Mesothelial cell of epicardium (in vitro differentiated cells): ENCODE data around the gene PSMD3. TPM values are rescaled to one million over a fixed set of nuclear protein-coding genes. Genes with fewer than 3 reads are reported as not detected.
"Not testable (repeated sequence)": the region's sequence is repeated elsewhere in the genome, so short reads cannot be mapped to it uniquely, and the experiment has no call there.

Experiments
- DNase-seq, 2 experiments: peaks; one replicate each; pipeline ENCODE4 v3.0.0; 2021; ENCODE audit warnings: low spot score in 2 of 2; ENCODE audit not compliant: unreplicated experiment in 2 of 2
- H3K27ac Mint-ChIP-seq: 2 replicates; pipeline ENCODE4 v1.8.0; 2021; ENCODE audit warnings: mixed read lengths
- H3K27me3 Mint-ChIP-seq: 2 replicates; pipeline ENCODE4 v1.8.0; 2021; ENCODE audit warnings: low read depth, mixed read lengths
- H3K36me3 Mint-ChIP-seq: 2 replicates; pipeline ENCODE4 v1.8.0; 2021; ENCODE audit warnings: mixed read lengths
- H3K4me1 Mint-ChIP-seq: 2 replicates; pipeline ENCODE4 v1.8.0; 2021; ENCODE audit warnings: mixed read lengths
- H3K4me3 Mint-ChIP-seq: 2 replicates; pipeline ENCODE4 v1.8.0; 2021; ENCODE audit warnings: mild to moderate bottlenecking, moderate library complexity, mixed read lengths
- H3K9me3 Mint-ChIP-seq: 2 replicates; pipeline ENCODE4 v1.8.0; 2021; ENCODE audit warnings: mixed read lengths
- total RNA-seq: library from RNA; stranded (reverse); gene quantifications from 3 replicates; pipeline ENCODE4 v1.2.1, GENCODE V29; 2021
- TF ChIP-seq, protein P1 (sequence below): fragments of 200-600 bp; sonication (generic); IDR thresholded peaks from one replicate; pipeline ENCODE4 v1.5.0; 2021; ENCODE audit warnings: antibody characterized with exemption; ENCODE audit not compliant: unreplicated experiment

The PSMD3 gene
- total RNA-seq, 1 donor from 2014 or later: 110 TPM

DNA sequence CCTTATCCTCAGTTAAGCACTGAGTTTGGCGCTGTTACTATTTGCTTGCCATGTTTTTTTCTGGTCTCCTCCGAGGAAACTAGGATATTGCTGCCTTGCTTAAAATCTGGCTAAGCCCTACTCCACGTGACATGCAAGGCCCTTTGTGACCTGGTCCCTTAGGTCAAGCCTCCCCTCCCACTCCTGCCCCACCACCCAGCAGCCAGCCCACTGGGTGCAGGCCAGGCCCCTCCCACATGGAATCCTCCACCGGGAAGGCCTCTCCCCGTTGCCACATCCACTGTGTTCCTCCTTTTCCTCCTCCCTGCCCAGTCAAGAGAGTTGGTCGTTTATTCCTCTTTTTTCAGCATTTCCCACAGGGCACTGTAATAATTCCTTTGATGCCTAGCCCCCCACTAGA lies 16.2 kb downstream of the PSMD3 start:
- Mint-ChIP-seq H3K9me3 (no peaks in the 10 kb centered on the region), H3K27ac (no peak overlapping the region)

DNA sequence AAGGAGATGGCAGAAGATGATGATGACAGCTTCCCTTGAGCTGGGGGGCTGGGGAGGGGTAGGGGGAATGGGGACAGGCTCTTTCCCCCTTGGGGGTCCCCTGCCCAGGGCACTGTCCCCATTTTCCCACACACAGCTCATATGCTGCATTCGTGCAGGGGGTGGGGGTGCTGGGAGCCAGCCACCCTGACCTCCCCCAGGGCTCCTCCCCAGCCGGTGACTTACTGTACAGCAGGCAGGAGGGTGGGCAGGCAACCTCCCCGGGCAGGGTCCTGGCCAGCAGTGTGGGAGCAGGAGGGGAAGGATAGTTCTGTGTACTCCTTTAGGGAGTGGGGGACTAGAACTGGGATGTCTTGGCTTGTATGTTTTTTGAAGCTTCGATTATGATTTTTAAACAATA lies 16.9 kb downstream of the PSMD3 start:
- TF ChIP-seq, protein P1, sequence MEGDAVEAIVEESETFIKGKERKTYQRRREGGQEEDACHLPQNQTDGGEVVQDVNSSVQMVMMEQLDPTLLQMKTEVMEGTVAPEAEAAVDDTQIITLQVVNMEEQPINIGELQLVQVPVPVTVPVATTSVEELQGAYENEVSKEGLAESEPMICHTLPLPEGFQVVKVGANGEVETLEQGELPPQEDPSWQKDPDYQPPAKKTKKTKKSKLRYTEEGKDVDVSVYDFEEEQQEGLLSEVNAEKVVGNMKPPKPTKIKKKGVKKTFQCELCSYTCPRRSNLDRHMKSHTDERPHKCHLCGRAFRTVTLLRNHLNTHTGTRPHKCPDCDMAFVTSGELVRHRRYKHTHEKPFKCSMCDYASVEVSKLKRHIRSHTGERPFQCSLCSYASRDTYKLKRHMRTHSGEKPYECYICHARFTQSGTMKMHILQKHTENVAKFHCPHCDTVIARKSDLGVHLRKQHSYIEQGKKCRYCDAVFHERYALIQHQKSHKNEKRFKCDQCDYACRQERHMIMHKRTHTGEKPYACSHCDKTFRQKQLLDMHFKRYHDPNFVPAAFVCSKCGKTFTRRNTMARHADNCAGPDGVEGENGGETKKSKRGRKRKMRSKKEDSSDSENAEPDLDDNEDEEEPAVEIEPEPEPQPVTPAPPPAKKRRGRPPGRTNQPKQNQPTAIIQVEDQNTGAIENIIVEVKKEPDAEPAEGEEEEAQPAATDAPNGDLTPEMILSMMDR: no peak
- Mint-ChIP-seq H3K27ac (no peak overlapping the region), H3K4me3 (no peak overlapping the region), H3K4me1 (no peaks in the 10 kb centered on the region), H3K36me3 (peaks cover 38% of the 10 kb centered on the region), H3K9me3 (no peaks in the 10 kb centered on the region), H3K27me3 (no peaks in the 10 kb centered on the region)
- no peak for DNase-seq

More for the DNA sequence above, 16.2 kb downstream of the PSMD3 start:
- no peak overlapping the region for H3K4me3 Mint-ChIP-seq
- H3K4me1 Mint-ChIP-seq: no peaks in the 10 kb centered on the region
- DNase-seq: no peak
- peaks cover 40% of the 10 kb centered on the region for H3K36me3 Mint-ChIP-seq
- TF ChIP-seq, protein P1: no peak
- no peaks in the 10 kb centered on the region for H3K27me3 Mint-ChIP-seq

DNA sequence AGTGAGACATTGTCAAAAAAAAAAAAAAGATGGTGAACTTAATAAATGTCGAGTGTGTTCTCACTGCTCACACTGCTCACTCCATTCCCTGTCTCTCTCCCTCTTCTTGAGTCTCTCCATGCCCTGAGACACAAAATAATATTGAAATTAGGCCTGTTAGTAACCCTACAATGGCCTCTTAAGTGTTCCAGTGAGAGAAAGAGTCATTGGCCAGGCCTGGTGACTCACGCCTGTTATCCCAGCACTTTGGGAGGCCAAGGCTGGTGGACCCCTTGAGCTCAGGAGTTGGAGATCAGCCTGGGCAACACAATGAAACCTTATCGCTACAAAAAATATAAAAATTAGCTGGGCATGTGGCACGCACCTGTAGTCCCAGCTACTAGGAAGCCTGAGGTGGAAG lies 18.5 kb downstream of the PSMD3 start:
- TF ChIP-seq, protein P1: no peak
- H3K27ac Mint-ChIP-seq: no peak overlapping the region
- H3K27me3 Mint-ChIP-seq: no peaks in the 10 kb centered on the region

DNA sequence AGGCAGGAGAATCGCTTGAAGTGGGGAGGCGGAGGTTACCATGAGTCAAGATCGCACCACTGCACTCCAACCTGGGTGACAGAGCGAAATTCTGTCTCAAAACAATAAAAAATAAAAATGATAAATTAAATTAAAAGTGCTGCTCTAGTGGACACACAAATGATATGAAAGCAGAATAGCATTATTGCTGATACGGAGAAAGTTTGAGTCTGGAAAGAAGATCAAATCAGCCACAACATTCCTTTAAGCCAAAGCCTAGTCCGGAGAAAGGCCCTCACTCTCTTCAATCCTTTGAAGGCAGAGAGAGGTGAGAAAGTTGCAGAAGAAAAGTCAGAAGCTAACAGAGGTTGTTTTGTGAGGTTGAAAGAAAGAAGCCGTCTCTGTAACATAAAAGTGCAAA lies 19.6 kb downstream of the PSMD3 start:
- Mint-ChIP-seq H3K36me3 (peaks cover 14% of the 10 kb centered on the region), H3K4me1 (no peaks in the 10 kb centered on the region), H3K27ac (no peak overlapping the region), H3K27me3 (no peaks in the 10 kb centered on the region), H3K4me3 (no peak overlapping the region), H3K9me3 (no peaks in the 10 kb centered on the region)
- TF ChIP-seq, protein P1: no peak
- DNase-seq: no peak

More for the DNA sequence above, 18.5 kb downstream of the PSMD3 start:
- H3K9me3 Mint-ChIP-seq: no peaks in the 10 kb centered on the region
- no peaks in the 10 kb centered on the region for H3K4me1 Mint-ChIP-seq
- DNase-seq: no peak
- H3K36me3 Mint-ChIP-seq: peaks cover 24% of the 10 kb centered on the region
- H3K4me3 Mint-ChIP-seq: no peak overlapping the region

DNA sequence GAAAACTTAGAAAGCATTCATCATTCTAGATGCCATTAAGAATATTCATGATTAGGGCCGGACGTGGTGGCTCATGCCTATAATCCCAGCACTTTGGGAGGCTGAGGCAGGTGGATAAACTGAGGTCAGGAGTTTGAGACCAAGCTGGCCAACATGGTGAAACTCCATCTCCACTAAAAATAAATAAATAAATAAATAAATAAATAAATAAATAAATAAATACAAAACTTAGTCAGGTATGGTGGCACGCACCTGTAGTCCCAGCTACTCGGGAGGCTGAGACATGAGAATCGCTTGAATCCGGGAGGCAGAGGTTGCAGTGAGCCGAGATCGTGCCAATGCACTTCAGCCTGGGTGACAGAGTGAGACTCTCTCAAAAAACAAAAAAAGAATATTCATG lies 20.7 kb downstream of the PSMD3 start:
- H3K4me3 Mint-ChIP-seq: not testable (repeated sequence)

DNA sequence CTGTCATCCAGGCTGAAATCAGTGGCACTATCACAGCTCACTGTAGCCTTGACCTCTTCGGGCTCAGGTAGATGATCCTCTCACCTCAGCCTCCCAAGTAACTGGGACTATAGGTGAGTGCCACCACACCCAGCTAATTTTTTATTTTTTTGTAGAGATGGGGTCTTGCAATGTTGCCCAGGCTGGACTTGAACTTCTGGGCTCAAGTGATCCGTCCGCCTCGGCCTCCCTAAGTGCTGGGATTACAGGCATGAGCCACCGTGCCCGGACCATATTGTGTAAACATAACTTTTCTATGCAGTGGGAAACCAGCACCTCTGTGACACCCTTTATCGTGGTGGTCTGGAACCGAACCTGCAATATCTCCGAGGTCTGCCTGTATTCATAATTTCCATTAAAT lies 23.5 kb downstream of the PSMD3 start:
- Mint-ChIP-seq H3K27ac (no peak overlapping the region), H3K4me3 (no peak overlapping the region), H3K36me3 (no peaks in the 10 kb centered on the region), H3K9me3 (no peaks in the 10 kb centered on the region), H3K4me1 (no peaks in the 10 kb centered on the region), H3K27me3 (no peaks in the 10 kb centered on the region)
- TF ChIP-seq, protein P1: no peak
- DNase-seq: no peak

More for the DNA sequence above, 20.7 kb downstream of the PSMD3 start:
- H3K27me3 Mint-ChIP-seq, H3K36me3 Mint-ChIP-seq, H3K4me1 Mint-ChIP-seq, H3K9me3 Mint-ChIP-seq, H3K27ac Mint-ChIP-seq, DNase-seq: not testable (repeated sequence)
